GM12878 (cell line): ENCODE data around the gene TLCD3B. TPM values are rescaled to one million over a fixed set of nuclear protein-coding genes. Genes with fewer than 3 reads are reported as not detected.

Source experiments
- ATAC-seq: fragments of 200-7000 bp; cut with Tn5 transposase; 3 replicates; pipeline ENCODE4 v1.9.1; 2020; ENCODE audit warnings: mild to moderate bottlenecking, moderate library complexity
- BruUV-seq: library from RNA; stranded (reverse); fragments of 400-500 nt; replicated peaks from 2 replicates; lab custom pipeline; 2021; lab: Mats Ljungman, UMichigan
- CTCF ChIA-PET: fragments of 300-600 bp; sonication (Branson Sonifier 250); formaldehyde crosslinking; extraction: SDS; loops from one replicate; lab custom pipeline; 2021; ENCODE audit warnings: inconsistent platforms; lab: Yijun Ruan, JAX
- POLR2A ChIA-PET: fragments of 350-600 bp; formaldehyde crosslinking; extraction: SDS; loops from one replicate; lab custom pipeline; 2021; ENCODE audit warnings: inconsistent platforms; lab: Charles Lee
- RAD21 ChIA-PET: fragments of 300-600 bp; sonication (Branson Sonifier 250); formaldehyde crosslinking; loops from one replicate; lab custom pipeline; 2023; ENCODE audit warnings: antibody characterized with exemption; ENCODE audit not compliant: unreplicated experiment; lab: Charles Lee
- SMC1A ChIA-PET: fragments of 300-600 bp; sonication (Branson Sonifier 250); formaldehyde crosslinking; loops from one replicate; lab custom pipeline; 2023; ENCODE audit not compliant: unreplicated experiment, uncharacterized antibody; lab: Charles Lee
- DNase-seq: peaks from one replicate; pipeline ENCODE4 v3.0.0-alpha.2; 2011; ENCODE audit warnings: low read depth, low spot score
- FAIRE-seq: peaks from 3 replicates; lab custom pipeline; 2011; peaks lifted over from hg19 to GRCh38; lab: Jason Lieb, UNC
- H2AFZ ChIP-seq: 2 replicates; pipeline ENCODE4 v1.6.0; 2011; ENCODE audit warnings: low read depth, low read length, control low read depth; ENCODE audit not compliant: control insufficient read depth
- H3K27ac ChIP-seq: 2 replicates; pipeline ENCODE4 v1.5.1; 2011; ENCODE audit warnings: control low read depth; ENCODE audit not compliant: control insufficient read depth, insufficient read depth
- H3K27me3 ChIP-seq, 2 experiments: replicated peaks in 1 of 2; 2 replicates each; pipeline versions ENCODE4 v1.6.0 to v1.6.1; 2011; ENCODE audit warnings: low read length in 1 of 2; ENCODE audit not compliant: control insufficient read depth in 2 of 2, insufficient read depth in 2 of 2
- H3K36me3 ChIP-seq, 2 experiments: 2 replicates each; pipeline ENCODE4 v1.5.1; 2011; ENCODE audit warnings: low read length in 1 of 2; ENCODE audit not compliant: control insufficient read depth in 2 of 2, insufficient read depth in 2 of 2
- H3K4me1 ChIP-seq: 2 replicates; pipeline ENCODE4 v1.6.1; 2011; ENCODE audit warnings: mild to moderate bottlenecking, low read length, moderate library complexity, mixed read lengths; ENCODE audit not compliant: control insufficient read depth, insufficient read depth
- H3K4me2 ChIP-seq: 2 replicates; pipeline ENCODE4 v1.6.0; 2011; ENCODE audit warnings: control low read depth; ENCODE audit not compliant: control insufficient read depth, insufficient read depth
- H3K4me3 ChIP-seq: fragments of 200-600 bp; sonication (generic); 2 replicates; pipeline ENCODE4 v1.5.1; 2016
- H3K79me2 ChIP-seq: 2 replicates; pipeline ENCODE4 v1.6.0; 2011; ENCODE audit warnings: low read length; ENCODE audit not compliant: control insufficient read depth, insufficient read depth
- H3K9ac ChIP-seq: 2 replicates; pipeline ENCODE4 v1.8.0; 2011; ENCODE audit warnings: low read length, control low read depth, mixed read lengths; ENCODE audit not compliant: control insufficient read depth, insufficient read depth
- H3K9me3 ChIP-seq: replicated peaks from 3 replicates; pipeline ENCODE4 v1.5.1; 2011; ENCODE audit warnings: mild to moderate bottlenecking, low read length; ENCODE audit not compliant: control insufficient read depth, insufficient read depth
- H4K20me1 ChIP-seq: 2 replicates; pipeline ENCODE4 v1.6.0; 2011; ENCODE audit not compliant: control insufficient read depth, insufficient read depth
- MTA3 ChIP-seq: IDR thresholded peaks from 2 replicates; pipeline ENCODE4 v1.6.1; 2012; ENCODE audit warnings: low read length, inconsistent platforms, borderline replicate concordance
- WGBS: methylation state at CpG from one replicate; pipeline ENCODE4 v1.1.6; 2016; ENCODE audit warnings: low lambda C conversion rate; ENCODE audit not compliant: insufficient replicate concordance, insufficient coverage; ENCODE audit errors: missing lambda C conversion rate; 5-methylcytosine and 5-hydroxymethylcytosine counted together
- in situ Hi-C: fragments of 300-500 bp; cut with MboI; formaldehyde crosslinking; loops from 9 replicates; pipeline ENCODE4 v1.14.3; 2018; ENCODE audit warnings: mixed read lengths
- intact Hi-C: fragments of 100-400 bp; cut with micrococcal nuclease; formaldehyde crosslinking; loops from one replicate; pipeline ENCODE4 v1.14.2; 2022; ENCODE audit not compliant: unreplicated experiment
- polyA plus RNA-seq, 11 experiments: library from polyadenylated mRNA; depleted of rRNA in 4 of 11; unstranded in 6 of 11; stranded (reverse) in 5 of 11; fragments of >200 nt; fragmentation: Nextera tagmentation in 4 of 11; fragmentation: Illumina TruSeq in 1 of 11; extraction: Ambion mirVana in 4 of 11; extraction: Trizol in 1 of 11; gene quantifications; 1 replicate in 1 of 11; 2 replicates in 10 of 11; pipeline versions ENCODE4 v1.2.1 to v1.2.3, GENCODE V29; 2011 to 2016; ENCODE audit warnings: inconsistent platforms in 2 of 11, missing spikeins in 2 of 11, low read depth in 1 of 11
- total RNA-seq, 4 experiments: library from RNA; depleted of rRNA in 3 of 4; stranded (reverse); fragments of >200 nt in 3 of 4; fragmentation: Illumina TruSeq in 1 of 4; extraction: Trizol in 1 of 4; gene quantifications; 2 replicates each; pipeline versions ENCODE4 v1.2.1 to v1.2.3, GENCODE V29; 2013 to 2021
- TF ChIP-seq, protein P1 (sequence below): IDR thresholded peaks from 2 replicates; pipeline ENCODE4 v1.6.1; 2012; ENCODE audit warnings: mild to moderate bottlenecking, low read depth, low read length

The TLCD3B gene
- total and polyA plus RNA-seq, 10 of the 15 experiments (the other 5 are each of a cell fraction or from before 2014, with no cell fraction given): 0.05 to 0.51 (median 0.18) TPM; not detected in 4

GRCh38 chr16:30028438-30029076 is 2.5 kb downstream of the TLCD3B start:
- no peak overlapping the region for H3K4me2 ChIP-seq
- FAIRE-seq (no peak), DNase-seq (no peak), ATAC-seq (peak; percentile 62)
- H4K20me1 ChIP-seq: no peaks in the 10 kb centered on the region; the same call in 1 of the 2 replicates
- no peak overlapping the region for H3K4me3 ChIP-seq
- RAD21 ChIA-PET: no interaction called here
- intact Hi-C loops: loop anchor here (10.0 kb wide), 1 partner anchor 124 kb away; the partner anchor contains the start of gene ASPHD1
- H3K27ac ChIP-seq: no peak overlapping the region
- CTCF ChIA-PET: interaction anchor here (0.6 to 0.7 kb wide), 2 partner anchors 10 to 15 kb away, joined by 3 read pairs; no protein-coding TSS in a partner anchor
- no TSS peak for BruUV-seq
- H2AFZ ChIP-seq: no peak overlapping the region
- WGBS: 15% methylated on average over 17 of the region's 18 CpGs
- H3K36me3 ChIP-seq: no peaks in the 10 kb centered on the region
- POLR2A ChIA-PET: interaction anchor here (0.8 kb wide), 1 partner anchor 18 kb away, joined by 3 read pairs; the partner anchor contains the start of gene DOC2A
- no peaks in the 10 kb centered on the region for H3K9me3 ChIP-seq
- H3K9ac ChIP-seq: no peak overlapping the region
- peaks cover 3% of the 10 kb centered on the region; the same call in 1 of the 2 replicates for H3K4me1 ChIP-seq
- in situ Hi-C loops: loop anchor here (5.0 kb wide), 1 partner anchor 331 kb away; no protein-coding TSS in a partner anchor
- no peaks in the 10 kb centered on the region for H3K79me2 ChIP-seq
- H3K27me3 ChIP-seq: peaks cover 6 to 14% of the 10 kb centered on the region in 2 experiments; a peak in 3 of 4 replicates
- TF ChIP-seq, protein P1, sequence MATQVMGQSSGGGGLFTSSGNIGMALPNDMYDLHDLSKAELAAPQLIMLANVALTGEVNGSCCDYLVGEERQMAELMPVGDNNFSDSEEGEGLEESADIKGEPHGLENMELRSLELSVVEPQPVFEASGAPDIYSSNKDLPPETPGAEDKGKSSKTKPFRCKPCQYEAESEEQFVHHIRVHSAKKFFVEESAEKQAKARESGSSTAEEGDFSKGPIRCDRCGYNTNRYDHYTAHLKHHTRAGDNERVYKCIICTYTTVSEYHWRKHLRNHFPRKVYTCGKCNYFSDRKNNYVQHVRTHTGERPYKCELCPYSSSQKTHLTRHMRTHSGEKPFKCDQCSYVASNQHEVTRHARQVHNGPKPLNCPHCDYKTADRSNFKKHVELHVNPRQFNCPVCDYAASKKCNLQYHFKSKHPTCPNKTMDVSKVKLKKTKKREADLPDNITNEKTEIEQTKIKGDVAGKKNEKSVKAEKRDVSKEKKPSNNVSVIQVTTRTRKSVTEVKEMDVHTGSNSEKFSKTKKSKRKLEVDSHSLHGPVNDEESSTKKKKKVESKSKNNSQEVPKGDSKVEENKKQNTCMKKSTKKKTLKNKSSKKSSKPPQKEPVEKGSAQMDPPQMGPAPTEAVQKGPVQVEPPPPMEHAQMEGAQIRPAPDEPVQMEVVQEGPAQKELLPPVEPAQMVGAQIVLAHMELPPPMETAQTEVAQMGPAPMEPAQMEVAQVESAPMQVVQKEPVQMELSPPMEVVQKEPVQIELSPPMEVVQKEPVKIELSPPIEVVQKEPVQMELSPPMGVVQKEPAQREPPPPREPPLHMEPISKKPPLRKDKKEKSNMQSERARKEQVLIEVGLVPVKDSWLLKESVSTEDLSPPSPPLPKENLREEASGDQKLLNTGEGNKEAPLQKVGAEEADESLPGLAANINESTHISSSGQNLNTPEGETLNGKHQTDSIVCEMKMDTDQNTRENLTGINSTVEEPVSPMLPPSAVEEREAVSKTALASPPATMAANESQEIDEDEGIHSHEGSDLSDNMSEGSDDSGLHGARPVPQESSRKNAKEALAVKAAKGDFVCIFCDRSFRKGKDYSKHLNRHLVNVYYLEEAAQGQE: peak; percentile 89
- TF ChIP-seq MTA3: no peak
- TF ChIP-seq, all 136 proteins: peak for 1
- SMC1A ChIA-PET: no interaction called here
